ENCODE measurements around the gene MLPH. TPM values are rescaled to one million over a fixed set of nuclear protein-coding genes. Genes with fewer than 3 reads are reported as not detected.

Gene MLPH
- total and polyA plus RNA-seq, 12 donors = 9.7 to 60.0 (median 40.8) TPM

- WGBS, 2 donors = 80 to 87% methylated on average over 15 of the region's 15 CpGs
- Histone ChIP-seq H3K36me3 (peaks cover 0 to 4% (median 0%) of the 10 kb centered on the region in 9 donors), H3K4me3 (no peak overlapping the region), H3K9me3 (no peaks in the 10 kb centered on the region), H3K27ac (no peak overlapping the region), H3K27me3 (no peaks in the 10 kb centered on the region), H3K4me1 (peaks cover 0 to 41% (median 14%) of the 10 kb centered on the region in 9 donors)
- TF ChIP-seq, protein P1, sequence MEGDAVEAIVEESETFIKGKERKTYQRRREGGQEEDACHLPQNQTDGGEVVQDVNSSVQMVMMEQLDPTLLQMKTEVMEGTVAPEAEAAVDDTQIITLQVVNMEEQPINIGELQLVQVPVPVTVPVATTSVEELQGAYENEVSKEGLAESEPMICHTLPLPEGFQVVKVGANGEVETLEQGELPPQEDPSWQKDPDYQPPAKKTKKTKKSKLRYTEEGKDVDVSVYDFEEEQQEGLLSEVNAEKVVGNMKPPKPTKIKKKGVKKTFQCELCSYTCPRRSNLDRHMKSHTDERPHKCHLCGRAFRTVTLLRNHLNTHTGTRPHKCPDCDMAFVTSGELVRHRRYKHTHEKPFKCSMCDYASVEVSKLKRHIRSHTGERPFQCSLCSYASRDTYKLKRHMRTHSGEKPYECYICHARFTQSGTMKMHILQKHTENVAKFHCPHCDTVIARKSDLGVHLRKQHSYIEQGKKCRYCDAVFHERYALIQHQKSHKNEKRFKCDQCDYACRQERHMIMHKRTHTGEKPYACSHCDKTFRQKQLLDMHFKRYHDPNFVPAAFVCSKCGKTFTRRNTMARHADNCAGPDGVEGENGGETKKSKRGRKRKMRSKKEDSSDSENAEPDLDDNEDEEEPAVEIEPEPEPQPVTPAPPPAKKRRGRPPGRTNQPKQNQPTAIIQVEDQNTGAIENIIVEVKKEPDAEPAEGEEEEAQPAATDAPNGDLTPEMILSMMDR (IDR thresholded peaks at IDR 0.05) = no peak
- peak in 3 of 8 donors; percentile 22 to 52 (median 27) for ATAC-seq
- intact Hi-C loops (cut with DNase I) = no loop called here
- DNase-seq = no peak
These were observed 18.3 kb downstream of the MLPH start for GRCh38 chr2:237505188-237505939.

DNA sequence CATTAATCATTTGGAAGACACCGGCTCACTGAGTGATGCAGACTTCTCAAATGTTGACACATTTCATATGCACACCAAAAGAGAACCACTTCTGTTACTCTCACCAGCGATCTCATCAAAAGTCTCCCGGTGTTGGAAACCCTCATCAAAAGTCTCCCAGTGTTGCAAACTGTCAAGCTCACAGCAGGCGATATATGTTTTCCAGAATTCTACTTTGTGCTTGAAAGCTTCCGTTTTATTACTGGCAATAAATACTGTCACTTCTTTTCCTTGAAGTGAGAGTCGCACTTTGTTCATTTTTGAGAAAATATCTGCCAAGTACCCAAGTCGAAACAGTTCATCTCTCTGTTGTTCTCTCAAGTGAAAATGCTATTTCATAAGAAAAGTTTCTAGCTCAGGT, 20.5 kb downstream of the MLPH start:
- Histone ChIP-seq H3K36me3 (peaks cover 0 to 4% (median 0%) of the 10 kb centered on the region in 9 donors), H3K27me3 (no peaks in the 10 kb centered on the region), H3K9me3 (no peaks in the 10 kb centered on the region), H3K4me1 (peaks cover 0 to 36% (median 17%) of the 10 kb centered on the region in 9 donors), H3K27ac (no peak overlapping the region), H3K4me3 (no peak overlapping the region)
- intact Hi-C loops (cut with DNase I) = no loop called here
- DNase-seq (no peak), ATAC-seq (no peak)
- TF ChIP-seq, protein P1 (IDR thresholded peaks at IDR 0.05) = no peak
- WGBS, 2 donors = 87 to 93% methylated on average over 7 of the region's 7 CpGs

DNA sequence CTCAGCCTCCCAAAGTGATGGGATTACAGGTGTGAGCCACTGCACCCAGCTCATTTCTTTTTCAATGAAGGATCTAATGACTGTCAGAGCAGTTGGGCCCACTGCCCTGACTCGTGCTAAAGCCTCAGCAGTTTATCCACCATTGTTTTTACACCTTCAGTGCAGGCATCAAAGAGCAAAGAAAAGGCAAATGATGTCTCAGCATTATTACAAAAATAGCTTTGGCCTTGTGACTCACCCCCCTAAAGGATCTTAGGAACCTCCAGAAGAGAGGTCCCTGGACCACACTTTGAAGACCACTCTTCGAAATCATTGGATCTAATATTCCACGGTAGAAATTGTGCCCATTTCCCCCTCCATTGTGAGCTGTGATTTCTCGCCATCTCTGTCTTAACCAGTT, 21.3 kb downstream of the MLPH start:
- Histone ChIP-seq H3K9me3 (no peaks in the 10 kb centered on the region), H3K27me3 (no peaks in the 10 kb centered on the region), H3K27ac (no peak overlapping the region), H3K4me1 (peaks cover 0 to 42% (median 24%) of the 10 kb centered on the region in 9 donors), H3K4me3 (no peak overlapping the region), H3K36me3 (peaks cover 0 to 4% (median 0%) of the 10 kb centered on the region in 9 donors)
- intact Hi-C loops (cut with DNase I) = no loop called here
- 94% methylated on average over 4 of the region's 4 CpGs for WGBS, 2 donors
- DNase-seq (no peak), ATAC-seq (no peak)
- TF ChIP-seq, protein P1 (IDR thresholded peaks at IDR 0.05) = no peak

DNA sequence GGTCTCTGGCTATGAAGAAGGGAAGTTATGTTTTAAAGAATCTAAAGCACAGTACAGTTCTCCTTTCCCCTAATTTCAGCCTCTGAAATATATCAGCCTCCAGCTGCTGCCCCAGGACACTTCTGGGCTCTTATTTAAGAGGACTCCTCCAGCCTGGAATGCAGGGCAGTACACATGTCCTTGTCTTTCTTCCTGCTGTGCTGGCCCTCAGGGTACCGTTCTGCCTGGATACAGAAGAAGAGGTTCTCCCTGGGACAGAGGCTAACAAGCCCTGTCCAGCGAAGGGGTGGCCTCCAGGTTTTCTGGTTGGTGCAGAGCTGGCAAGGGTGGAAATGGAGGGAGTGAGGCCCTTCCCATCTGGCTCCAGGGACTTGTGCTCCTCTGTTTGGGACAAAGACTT, 22.1 kb downstream of the MLPH start:
- TF ChIP-seq, protein P1 (IDR thresholded peaks at IDR 0.05) = no peak
- H3K4me3 ChIP-seq = no peak overlapping the region
- WGBS, 2 donors = 70 to 74% methylated on average over 2 of the region's 2 CpGs
- intact Hi-C loops (cut with DNase I) = no loop called here
- peaks cover 0 to 50% (median 32%) of the 10 kb centered on the region in 9 donors for H3K4me1 ChIP-seq
- no peaks in the 10 kb centered on the region for H3K9me3 ChIP-seq
- H3K27ac ChIP-seq = peak overlapping the region in 1 of 10 donors; percentile 36
- DNase-seq = no peak
- peaks cover 0 to 4% (median 0%) of the 10 kb centered on the region in 9 donors for H3K36me3 ChIP-seq
- H3K27me3 ChIP-seq = no peaks in the 10 kb centered on the region
- ATAC-seq = no peak

Measured in heart right ventricle (tissue), 16 donors.